ENCODE measurements around the gene PAXIP1. TPM values are rescaled to one million over a fixed set of nuclear protein-coding genes. Genes with fewer than 3 reads are reported as not detected.

Gene PAXIP1
- total RNA-seq, 1 donor from 2014 or later: 1.7 TPM

DNA sequence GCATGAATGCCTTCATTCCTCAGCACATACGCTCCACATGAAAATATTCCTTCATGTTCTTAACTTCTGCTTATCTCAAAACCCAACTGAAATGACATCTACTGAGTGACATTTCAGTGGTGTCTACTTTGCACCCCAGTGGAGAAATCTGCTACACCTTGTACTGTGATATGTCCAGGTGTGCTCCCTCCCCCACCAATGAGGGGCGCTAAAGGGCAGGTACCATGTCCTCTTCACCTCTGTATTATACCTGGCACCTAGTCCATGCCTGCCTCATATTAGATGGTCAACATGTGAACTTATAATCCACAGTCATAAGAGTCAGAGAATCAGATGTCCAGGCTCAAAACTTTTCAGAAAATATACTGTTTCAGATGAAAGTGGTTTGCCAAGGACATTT, 2.1 kb downstream of the PAXIP1 start:
- Histone ChIP-seq H3K27me3 (no peaks in the 10 kb centered on the region), H3K27ac (no peak overlapping the region), H3K4me3 (no peak overlapping the region), H3K9me3 (no peaks in the 10 kb centered on the region), H3K36me3 (peaks cover 13 to 23% of the 10 kb centered on the region in 2 donors), H3K4me1 (no peaks in the 10 kb centered on the region)
- DNase-seq (ENCODE audit: low spot score in 2 of 2): no peak
- TF ChIP-seq, protein P1, sequence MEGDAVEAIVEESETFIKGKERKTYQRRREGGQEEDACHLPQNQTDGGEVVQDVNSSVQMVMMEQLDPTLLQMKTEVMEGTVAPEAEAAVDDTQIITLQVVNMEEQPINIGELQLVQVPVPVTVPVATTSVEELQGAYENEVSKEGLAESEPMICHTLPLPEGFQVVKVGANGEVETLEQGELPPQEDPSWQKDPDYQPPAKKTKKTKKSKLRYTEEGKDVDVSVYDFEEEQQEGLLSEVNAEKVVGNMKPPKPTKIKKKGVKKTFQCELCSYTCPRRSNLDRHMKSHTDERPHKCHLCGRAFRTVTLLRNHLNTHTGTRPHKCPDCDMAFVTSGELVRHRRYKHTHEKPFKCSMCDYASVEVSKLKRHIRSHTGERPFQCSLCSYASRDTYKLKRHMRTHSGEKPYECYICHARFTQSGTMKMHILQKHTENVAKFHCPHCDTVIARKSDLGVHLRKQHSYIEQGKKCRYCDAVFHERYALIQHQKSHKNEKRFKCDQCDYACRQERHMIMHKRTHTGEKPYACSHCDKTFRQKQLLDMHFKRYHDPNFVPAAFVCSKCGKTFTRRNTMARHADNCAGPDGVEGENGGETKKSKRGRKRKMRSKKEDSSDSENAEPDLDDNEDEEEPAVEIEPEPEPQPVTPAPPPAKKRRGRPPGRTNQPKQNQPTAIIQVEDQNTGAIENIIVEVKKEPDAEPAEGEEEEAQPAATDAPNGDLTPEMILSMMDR (IDR thresholded peaks at IDR 0.05): no peak
- intact Hi-C loops (cut with DNase I): loop anchor here (10.0 kb wide), 1 partner anchor 644 kb away; the partner anchor contains the start of gene RBM33

DNA sequence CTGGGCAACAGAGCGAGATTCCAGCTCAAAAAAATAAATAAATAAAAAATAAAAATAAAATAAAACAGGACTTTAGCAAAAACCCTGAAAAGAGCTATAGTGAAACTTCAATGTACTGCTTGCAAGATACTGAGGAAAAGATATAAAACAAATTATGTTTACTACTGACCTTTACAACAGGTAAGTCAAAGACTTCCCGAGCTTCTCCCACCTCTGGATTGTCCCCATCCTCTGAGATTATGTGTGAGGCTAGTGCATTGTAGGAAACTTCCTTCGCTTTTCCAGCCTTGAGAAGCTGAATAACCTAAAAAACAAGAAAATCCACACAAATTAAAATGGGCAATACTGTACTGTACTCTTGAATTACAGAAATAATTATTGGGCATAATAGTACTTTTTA, 4.4 kb downstream of the PAXIP1 start:
- TF ChIP-seq, protein P1 (IDR thresholded peaks at IDR 0.05): no peak
- intact Hi-C loops (cut with DNase I): no loop called here

DNA sequence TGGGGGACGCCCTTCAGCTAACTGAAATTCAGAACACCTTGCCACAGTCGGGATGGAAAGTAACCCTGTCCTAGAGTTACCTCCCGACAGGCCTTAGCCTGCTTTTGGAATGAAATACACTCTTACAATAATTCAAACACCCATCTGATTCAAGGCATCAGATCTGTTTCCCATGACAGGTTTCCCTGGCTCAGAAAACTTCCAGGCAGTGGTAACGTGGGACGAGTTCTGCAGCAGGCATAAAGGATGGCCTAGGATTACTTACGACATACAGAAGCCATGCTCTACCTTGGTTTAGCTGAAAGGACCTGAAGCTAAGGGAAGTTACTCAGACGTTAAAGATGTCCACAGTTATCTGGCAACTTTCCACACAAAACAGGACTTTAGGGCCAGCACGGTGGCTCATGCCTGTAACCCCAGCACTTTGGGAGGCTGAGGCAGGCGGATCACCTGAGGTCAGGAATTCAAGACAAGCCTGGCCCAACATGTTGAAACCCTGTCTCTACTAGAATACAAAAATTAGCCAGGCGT, 5.0 kb downstream of the PAXIP1 start:
- H3K36me3 ChIP-seq: peaks cover 13 to 20% of the 10 kb centered on the region in 2 donors
- no peak overlapping the region for H3K4me3 ChIP-seq
- no peaks in the 10 kb centered on the region for H3K27me3 ChIP-seq
- intact Hi-C loops (cut with DNase I): no loop called here
- DNase-seq (ENCODE audit: low spot score in 2 of 2): no peak
- no peak overlapping the region for H3K27ac ChIP-seq
- TF ChIP-seq, protein P1 (IDR thresholded peaks at IDR 0.05): no peak
- H3K9me3 ChIP-seq: no peaks in the 10 kb centered on the region
- no peaks in the 10 kb centered on the region for H3K4me1 ChIP-seq

More for the DNA sequence above, 4.4 kb downstream of the PAXIP1 start:
- H3K27ac ChIP-seq: no peak overlapping the region
- H3K4me1 ChIP-seq: no peaks in the 10 kb centered on the region
- H3K4me3 ChIP-seq: no peak overlapping the region
- H3K9me3 ChIP-seq: no peaks in the 10 kb centered on the region
- H3K27me3 ChIP-seq: no peaks in the 10 kb centered on the region
- peaks cover 13 to 20% of the 10 kb centered on the region in 2 donors for H3K36me3 ChIP-seq
- no peak for DNase-seq (ENCODE audit: low spot score in 2 of 2)

DNA sequence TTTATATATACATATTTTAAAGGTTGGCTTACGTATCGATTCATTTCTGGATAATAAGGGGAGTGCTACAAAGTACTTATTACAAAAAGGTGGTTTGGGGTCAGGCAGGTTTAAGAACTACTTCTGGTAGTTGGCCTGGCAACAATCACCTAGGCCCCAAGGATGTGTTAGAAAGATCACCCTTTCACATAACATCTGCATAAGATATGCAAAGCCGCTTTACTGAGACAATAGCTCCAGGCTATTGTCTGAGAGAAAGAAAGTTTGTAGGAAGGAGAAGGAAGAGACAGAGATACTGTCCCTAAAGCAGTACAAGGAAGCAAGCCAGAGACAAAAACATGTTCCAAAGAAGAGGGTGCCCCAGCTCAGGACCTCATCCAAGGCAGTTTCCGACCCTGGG, 6.2 kb downstream of the PAXIP1 start:
- Histone ChIP-seq H3K27ac (no peak overlapping the region), H3K36me3 (peaks cover 13 to 24% of the 10 kb centered on the region in 2 donors), H3K4me3 (no peak overlapping the region), H3K27me3 (no peaks in the 10 kb centered on the region), H3K9me3 (no peaks in the 10 kb centered on the region), H3K4me1 (no peaks in the 10 kb centered on the region)
- intact Hi-C loops (cut with DNase I): no loop called here
- TF ChIP-seq, protein P1 (IDR thresholded peaks at IDR 0.05): no peak
- no peak for DNase-seq (ENCODE audit: low spot score in 2 of 2)

DNA sequence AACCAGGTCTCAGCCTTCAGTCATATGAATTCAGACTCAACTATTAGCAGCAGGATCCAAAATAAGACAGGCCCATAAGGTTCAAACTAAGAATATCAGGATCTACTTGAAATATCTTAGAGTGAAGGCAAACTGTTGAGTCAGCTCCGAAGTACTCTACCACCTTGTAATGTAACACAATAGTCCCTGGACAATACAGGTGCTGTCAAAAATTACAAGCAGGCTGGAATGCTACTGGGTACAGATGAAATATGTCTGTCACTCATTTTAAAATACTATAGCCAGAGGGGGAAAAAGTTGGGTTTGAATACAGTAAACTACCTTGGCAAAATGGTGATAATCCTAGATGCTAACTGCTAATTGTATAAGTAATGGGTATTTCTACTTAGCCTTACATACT, 6.8 kb downstream of the PAXIP1 start:
- no peak overlapping the region for H3K4me3 ChIP-seq
- H3K36me3 ChIP-seq: peaks cover 13 to 24% of the 10 kb centered on the region in 2 donors
- H3K27me3 ChIP-seq: no peaks in the 10 kb centered on the region
- H3K4me1 ChIP-seq: no peaks in the 10 kb centered on the region
- no peak overlapping the region for H3K27ac ChIP-seq
- no peaks in the 10 kb centered on the region for H3K9me3 ChIP-seq
- intact Hi-C loops (cut with DNase I): no loop called here
- DNase-seq (ENCODE audit: low spot score in 2 of 2): no peak
- TF ChIP-seq, protein P1 (IDR thresholded peaks at IDR 0.05): no peak

DNA sequence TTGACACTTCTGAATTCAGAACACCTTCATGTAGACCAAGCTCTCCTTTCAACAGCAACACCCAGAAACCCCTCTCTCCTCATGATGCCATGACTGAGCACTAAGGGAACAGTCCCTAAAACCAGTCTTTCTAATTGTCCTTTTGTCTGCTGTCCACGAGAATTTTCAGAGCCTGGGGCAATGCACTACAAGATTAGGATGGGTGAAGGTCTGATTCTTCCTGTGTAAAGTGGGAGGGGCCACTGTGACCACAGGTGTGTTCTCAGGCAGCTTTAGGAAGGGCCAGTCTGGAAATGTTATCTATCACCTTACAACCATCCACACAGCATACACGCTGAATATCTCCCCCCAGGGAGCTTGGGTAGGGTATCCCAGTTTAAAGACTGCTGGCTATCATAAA, 7.9 kb downstream of the PAXIP1 start:
- no peaks in the 10 kb centered on the region for H3K9me3 ChIP-seq
- no peaks in the 10 kb centered on the region for H3K4me1 ChIP-seq
- TF ChIP-seq, protein P1 (IDR thresholded peaks at IDR 0.05): no peak
- intact Hi-C loops (cut with DNase I): no loop called here
- no peak overlapping the region for H3K27ac ChIP-seq
- H3K36me3 ChIP-seq: peaks cover 13 to 24% of the 10 kb centered on the region in 2 donors
- DNase-seq (ENCODE audit: low spot score in 2 of 2): no peak
- no peak overlapping the region for H3K4me3 ChIP-seq
- no peaks in the 10 kb centered on the region for H3K27me3 ChIP-seq
